ENCODE measurements around the gene PHF12.

The PHF12 gene

GRCh38 chr17:28975646-28976045 is 24.3 kb upstream of the PHF12 start:
- no peak for DNase-seq (ENCODE audit: low read depth in 2 of 3, low spot score in 2 of 3)

- no peak for DNase-seq (ENCODE audit: low read depth in 2 of 3, low spot score in 2 of 3)
Observed at GRCh38 chr17:28975031-28975430, 23.7 kb upstream of the PHF12 start.

- no peak for DNase-seq (ENCODE audit: low read depth in 2 of 3, low spot score in 2 of 3)
Observed at GRCh38 chr17:28974451-28974850, 23.1 kb upstream of the PHF12 start.

DNA sequence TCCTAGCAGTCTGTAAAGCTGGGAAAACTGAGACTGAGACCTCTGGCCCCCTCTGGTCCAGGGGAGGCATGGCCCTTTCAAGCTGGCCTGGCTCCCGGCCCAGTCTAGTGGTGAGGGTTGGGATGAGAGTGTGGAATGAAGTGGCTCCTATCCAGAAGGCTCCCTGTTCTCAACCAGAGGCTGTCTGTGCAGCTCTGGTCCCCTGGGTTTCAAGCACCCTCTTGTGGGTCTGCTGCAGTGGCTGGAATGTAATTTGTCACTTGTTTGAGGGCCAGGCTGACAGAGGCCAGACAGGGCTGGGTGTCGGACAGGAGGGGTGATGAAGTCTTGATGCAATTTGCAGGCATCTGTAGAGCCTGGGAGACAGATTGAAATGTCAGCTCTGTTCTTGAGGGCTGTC is 22.1 kb upstream of the PHF12 start:
- no peak for DNase-seq (ENCODE audit: low read depth in 2 of 3, low spot score in 2 of 3)

DNA sequence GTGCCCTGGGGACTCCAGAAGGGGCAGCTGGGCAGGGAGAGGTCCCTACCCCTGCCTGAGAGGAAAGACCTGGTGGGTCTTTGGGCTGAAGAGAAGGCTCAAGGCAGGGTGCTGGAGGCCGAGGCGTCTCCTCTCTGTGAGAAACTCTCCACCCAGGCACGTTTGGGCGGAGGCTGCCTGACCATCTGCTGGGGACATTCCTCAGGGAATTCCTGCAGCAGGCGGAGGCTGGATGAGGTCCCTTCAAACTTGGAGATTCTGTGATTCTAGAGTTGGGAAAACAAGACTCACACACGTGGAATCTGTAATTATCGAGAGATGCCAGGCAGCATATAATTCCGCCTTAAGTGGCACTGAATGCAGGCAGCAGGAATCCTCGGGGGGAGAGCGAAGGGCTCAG is 21.1 kb upstream of the PHF12 start:
- DNase-seq (ENCODE audit: low read depth in 2 of 3, low spot score in 2 of 3): no peak

DNA sequence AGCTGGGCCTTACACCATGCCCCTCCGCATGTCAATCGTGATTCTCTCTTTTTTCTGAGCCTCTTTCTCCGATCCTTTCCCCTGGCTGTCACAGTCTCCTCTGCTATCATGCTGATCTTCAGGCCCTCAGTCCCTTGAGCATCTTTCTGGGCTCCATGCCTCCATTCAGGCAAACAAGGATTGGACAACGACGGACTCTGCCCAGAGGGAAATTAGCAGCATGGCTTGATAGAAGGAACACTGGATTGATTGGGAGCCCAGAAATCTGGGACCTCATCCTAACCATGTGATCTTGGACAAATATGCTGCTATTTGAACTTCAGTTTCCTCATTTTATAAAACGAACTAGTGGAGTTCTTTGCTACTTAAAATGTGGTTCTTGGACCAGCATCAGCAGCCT is 19.6 kb upstream of the PHF12 start:
- DNase-seq (ENCODE audit: low read depth in 2 of 3, low spot score in 2 of 3): no peak

DNA sequence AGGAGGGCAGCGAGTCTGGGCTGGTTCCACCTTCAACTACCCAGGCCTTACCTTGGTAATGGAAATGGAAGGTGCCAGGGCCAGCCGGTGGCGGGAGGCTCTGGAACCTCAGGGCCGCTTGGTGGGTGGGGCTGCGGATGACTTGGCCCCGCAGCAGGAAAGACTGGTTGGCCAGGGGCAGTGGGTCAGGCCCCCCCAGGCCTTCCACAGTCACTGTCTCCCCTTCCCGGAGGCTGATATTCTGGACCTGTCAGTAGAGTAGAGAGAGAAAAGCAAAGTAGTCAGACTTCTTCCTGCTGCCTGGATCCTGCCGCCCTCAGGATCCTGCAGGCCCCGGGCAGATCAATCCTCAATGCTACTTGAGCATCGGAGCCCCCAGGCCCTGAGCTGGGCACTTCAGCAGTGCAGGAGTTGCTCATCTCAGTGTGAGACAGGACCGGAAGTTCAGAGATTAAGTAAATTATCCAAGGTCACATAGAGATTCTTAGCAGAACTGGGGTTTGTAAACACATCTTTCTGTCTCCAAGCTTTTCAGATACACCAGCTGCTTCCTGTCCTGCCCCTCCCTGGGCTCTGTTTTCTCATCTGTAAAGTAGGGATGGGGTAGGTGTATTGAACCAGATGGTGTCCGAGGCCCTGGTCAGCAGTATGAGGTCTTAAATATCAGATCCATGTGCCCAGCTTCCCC is 18.5 kb upstream of the PHF12 start:
- DNase-seq (ENCODE audit: low read depth in 2 of 3, low spot score in 2 of 3): no peak

GRCh38 chr17:28968914-28969295 is 17.6 kb upstream of the PHF12 start:
- DNase-seq (ENCODE audit: low read depth in 2 of 3, low spot score in 2 of 3): no peak

DNA sequence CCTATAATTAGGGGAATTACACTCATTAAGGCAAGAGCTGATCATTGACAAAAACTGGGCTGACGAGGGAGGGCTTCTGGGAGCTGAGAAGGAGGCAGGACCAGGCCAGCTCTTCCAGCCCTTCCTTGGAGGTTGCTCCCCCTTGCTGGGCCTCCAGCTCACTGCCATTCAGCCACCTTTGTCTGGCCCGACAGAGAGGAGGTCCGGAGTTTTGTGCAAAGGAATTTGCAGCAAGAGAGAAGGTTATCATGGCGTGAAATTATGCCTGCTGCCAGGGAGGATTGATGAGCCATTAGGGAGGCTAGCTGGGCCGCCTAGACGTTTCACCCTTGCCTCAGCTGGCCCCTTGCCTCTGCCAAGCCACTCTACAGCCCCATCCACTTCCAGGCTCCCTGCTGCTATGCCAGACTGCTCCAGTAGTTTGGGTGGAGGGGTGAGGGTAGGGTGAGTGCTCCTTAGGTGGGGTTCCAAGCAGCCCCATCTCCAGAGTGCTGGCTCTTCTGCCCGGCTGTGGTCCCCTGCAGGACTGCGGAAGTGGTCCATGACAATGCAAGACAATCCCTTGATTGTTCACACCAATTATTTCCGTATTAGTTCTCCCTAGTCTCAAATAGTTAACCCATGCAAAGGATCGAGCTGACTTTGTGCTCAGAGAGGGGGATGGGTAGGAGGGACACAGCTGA is 17.1 kb upstream of the PHF12 start:
- no peak for DNase-seq (ENCODE audit: low read depth in 2 of 3, low spot score in 2 of 3)

DNA sequence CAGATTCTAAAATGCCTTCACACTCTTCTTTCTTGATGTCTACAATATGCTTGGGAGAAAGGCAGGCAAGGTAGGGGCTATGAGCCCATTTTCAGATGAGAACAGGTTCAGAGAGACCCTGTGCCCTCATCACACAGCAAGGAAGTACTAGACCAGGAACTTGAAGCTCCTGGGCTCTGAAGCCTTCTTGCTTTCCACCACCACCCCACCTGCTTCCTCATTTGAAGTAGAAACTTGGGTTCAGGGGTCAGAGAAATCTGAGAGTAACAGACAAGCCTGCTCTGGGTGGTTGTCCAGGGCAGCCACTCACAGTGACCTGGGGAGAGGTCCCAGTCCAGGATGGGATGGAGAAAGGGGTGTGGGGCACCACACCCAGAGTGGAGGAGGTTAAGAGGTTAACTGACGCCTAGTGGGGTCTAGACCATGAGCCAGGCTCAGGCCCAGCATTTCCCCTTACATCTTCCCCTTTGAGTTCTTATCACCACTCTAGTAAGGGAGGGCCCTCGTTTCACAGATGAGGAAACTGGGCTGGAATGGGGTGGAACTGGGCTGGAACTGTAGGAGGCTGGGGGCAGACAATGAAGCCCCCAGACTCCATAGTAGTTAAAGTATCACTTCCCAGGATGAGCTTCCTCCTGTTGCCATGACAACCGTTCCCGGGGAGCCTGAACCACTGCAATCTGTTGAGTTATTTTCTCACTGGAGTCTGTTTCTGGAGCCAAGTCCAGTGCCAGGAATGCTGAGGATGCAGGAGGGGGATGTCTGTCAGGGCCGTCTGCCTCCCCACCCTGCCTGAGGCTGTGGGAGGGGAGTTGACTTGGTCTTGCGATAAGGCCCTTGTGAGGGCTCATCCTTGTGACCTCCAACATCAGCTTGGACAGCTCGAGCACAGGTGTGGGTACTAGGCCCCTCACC is 16.2 kb upstream of the PHF12 start:
- DNase-seq (ENCODE audit: low read depth in 2 of 3, low spot score in 2 of 3): no peak

DNA sequence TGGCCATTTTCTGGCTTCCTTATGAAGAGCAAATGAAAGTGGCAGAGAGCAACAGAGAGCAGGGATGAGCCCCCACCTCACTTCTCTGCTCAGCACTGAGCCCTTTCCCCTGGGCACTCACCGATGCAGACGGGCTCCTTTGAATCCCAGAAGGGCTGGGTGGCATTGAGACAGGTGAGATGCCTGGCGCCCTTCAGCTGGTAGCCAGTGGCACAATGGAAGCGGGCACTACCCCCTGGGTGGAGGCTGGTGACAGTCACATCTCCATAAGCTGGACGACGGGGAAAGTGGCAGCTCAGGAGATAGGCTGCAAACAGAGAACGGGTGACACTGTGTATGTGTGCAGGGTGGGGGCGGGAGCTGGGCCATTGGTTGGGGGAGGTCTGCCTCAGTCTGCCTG is 12.5 kb upstream of the PHF12 start:
- no peak for DNase-seq (ENCODE audit: low read depth in 2 of 3, low spot score in 2 of 3)

DNA sequence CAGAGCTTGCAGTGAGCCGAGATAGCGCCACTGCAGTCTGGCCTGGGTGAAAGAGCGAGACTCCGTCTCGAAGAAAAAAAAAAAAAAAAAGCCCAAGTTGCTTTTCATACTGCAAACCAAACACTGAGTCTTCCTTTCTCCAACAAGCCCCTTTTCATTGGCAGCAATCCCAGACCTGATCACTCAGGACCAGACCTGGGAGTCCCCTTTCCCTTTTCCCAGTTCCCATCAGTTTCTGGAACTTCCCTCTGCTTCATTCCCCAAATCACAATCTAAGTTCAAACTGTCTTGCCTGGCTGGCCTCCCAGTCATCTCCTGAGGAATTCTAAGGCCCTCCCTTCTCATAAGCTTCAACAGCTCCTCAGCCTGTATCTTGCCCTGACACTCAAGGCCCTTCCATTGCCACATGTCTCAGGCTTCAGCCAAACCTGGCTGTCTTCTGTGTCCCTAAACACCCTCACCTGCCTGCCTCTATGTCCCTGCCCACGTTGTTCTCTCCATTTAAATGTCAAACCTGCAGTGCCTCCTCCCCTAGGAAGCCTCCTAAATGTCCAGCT is 11.8 kb upstream of the PHF12 start:
- DNase-seq (ENCODE audit: low read depth in 2 of 3, low spot score in 2 of 3): no peak

- no peak for DNase-seq (ENCODE audit: low read depth in 2 of 3, low spot score in 2 of 3)
Observed at GRCh38 chr17:28961391-28961790, 10.1 kb upstream of the PHF12 start.

DNA sequence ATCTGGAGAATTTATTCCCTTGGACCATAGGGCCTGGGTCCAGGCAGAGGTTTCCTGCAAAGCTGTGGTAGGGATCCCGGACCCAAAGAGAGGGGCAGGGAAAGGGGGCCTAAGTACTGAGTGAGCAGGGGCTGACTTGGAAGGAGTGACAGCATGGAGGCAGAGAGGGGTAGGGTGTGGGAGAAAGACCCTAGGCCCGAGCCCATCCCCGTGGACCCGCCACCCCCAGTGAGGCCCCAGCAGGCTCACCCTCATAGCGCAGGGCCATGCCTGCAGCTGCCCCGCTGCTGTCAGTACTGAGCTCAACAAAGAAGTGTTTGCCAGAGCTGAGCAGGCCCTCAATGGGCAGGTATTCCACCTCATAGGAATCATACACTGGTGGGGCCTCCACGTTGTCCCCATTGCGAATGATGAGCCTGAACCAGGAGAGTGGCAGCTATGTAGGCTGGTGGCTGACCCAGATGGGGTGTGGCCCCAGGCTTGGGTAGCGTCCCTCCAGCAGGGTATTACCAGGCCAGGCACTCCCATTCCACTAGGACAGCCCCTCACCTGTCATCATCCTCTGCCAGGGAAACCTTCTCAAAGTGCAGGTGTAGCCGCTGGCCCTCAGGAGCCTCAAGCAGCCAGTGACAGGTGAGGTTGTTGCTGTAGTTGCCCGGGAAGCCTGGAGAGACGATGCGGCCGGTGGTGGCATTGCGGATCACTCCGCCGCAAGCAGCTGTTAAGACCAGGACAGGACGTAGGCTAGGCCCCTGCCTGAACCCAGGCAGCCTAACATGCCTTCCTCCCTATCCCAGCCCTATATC is 9.1 kb upstream of the PHF12 start:
- no peak for DNase-seq (ENCODE audit: low read depth in 2 of 3, low spot score in 2 of 3)

DNA sequence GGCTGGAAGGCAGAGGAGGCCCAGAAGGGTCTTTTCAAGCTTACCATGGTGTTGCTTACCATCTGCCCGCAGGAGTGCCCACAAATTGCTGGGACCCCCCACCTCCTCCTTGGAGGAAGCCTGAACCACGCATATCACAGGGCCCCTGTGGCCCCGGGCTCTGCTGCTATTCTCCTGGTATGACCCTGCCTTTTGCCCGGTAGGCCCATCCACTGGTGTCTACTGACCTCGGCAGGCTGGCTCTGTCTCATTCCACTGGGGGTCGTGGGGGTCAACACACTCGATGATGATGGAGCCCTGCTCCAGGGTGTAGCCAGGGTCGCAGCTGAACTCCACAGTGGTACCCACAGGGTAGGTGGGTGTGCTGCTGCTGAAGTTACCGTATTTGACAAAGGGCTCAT is 8.2 kb upstream of the PHF12 start:
- DNase-seq (ENCODE audit: low read depth in 2 of 3, low spot score in 2 of 3): no peak

GRCh38 chr17:28958820-28959455 is 7.6 kb upstream of the PHF12 start:
- DNase-seq (ENCODE audit: low read depth in 2 of 3, low spot score in 2 of 3): no peak

DNA sequence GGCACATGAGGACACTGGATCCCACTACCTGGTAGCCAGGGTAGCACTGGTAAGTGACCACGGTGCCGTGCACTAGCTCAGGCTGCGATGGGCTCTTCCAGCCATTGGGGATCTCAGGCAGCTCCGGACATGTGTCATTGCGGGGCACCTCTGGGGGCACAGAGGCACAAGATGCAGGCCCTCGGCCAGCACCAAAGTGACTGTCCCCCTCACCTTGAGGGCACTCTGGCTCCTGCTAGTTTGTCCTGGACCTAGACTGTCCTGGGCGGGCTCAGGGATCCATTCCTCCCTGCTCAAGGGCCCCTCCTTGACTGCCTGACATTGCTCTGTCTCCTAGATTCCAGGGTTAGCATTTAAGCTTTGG is 6.7 kb upstream of the PHF12 start:
- DNase-seq (ENCODE audit: low read depth in 2 of 3, low spot score in 2 of 3): no peak

DNA sequence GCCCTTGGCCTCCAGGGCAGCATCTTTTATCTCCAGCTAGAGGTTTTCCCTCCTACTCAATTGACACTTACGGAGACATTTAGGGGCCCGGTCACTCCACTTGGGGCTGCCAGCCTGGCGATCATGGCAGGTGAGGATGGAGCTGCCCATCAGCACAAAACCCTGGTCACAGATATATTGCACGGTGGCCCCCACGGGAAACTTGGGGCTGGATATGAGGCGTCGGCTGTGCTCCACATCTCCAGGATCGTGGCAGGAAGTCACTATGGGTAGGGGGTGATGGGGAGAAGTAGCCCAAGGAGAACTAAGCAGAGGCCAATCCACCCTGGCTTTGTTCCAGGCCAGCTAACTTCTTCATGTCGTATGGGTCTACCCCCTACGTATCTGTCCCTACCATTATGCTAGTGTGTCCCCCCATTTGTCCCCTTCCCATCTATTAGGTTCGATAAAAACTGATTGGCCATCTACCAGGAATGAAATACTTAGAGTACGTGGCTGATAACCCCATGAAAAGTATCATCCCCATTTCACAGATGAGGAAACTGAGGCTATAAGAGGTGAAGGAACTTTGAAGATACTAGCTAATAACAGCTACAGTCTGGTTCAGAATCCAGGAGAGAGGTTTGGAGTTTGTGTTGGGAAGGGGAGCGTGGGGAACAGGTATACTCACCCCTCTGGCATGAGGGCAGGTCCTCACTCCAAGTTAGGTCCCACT is 6.1 kb upstream of the PHF12 start:
- no peak for DNase-seq (ENCODE audit: low read depth in 2 of 3, low spot score in 2 of 3)

GRCh38 chr17:28956861-28957260 is 5.5 kb upstream of the PHF12 start:
- no peak for DNase-seq (ENCODE audit: low read depth in 2 of 3, low spot score in 2 of 3)

DNA sequence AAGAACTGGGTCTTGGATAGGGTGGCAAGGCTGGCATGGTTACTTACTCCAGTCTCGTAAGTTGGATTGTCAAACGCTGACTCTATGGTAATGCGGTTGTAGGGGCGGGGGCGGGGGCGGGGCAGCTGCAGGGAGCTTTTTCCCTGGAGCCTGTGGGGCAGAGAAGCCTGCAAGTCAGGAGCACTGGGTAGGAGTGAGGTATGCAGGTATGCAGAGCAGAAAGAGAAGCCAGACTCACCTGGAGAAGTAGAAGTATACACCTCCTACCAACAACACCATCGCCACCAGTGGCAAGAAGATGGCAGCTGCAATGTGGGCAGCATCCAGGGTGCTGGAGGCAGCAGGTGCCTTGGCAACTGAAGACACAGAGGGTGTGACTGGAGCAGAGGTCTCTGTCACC is 4.8 kb upstream of the PHF12 start:
- DNase-seq (ENCODE audit: low read depth in 2 of 3, low spot score in 2 of 3): no peak

Data from activated CD8-positive, alpha-beta memory T cell treated with anti-CD3 and anti-CD28 coated beads for 48 hours (primary cell).